H4 (cell line): ENCODE measurements around the gene BASP1. TPM values are rescaled to one million over a fixed set of nuclear protein-coding genes. Genes with fewer than 3 reads are reported as not detected.
A peak's percentile ranks its signal among the peaks of the same experiment; 100 is the strongest.
"Not testable (repeated sequence)": the region's sequence is repeated elsewhere in the genome, so short reads cannot be mapped to it uniquely, and the experiment has no call there.

ENCODE experiments used
- DNase-seq: peaks from one replicate; pipeline ENCODE4 v3.0.0-alpha.2; 2015; ENCODE audit warnings: low spot score
- total RNA-seq: library from RNA; depleted of rRNA; stranded (reverse); fragments of >200 nt; shearing (Covaris generic); gene quantifications from 2 replicates; pipeline ENCODE4 v1.2.3, GENCODE V29; 2014

Gene BASP1
- total RNA-seq, 1 experiment from 2014 or later, result 142 TPM

- no peak for DNase-seq
Measured at GRCh38 chr5:17190799-17191391, 26.5 kb upstream of the BASP1 start.

GRCh38 chr5:17191574-17191973 lies 25.9 kb upstream of the BASP1 start:
- DNase-seq, result not testable (repeated sequence)

- no peak for DNase-seq
Measured at GRCh38 chr5:17192191-17192590, 25.2 kb upstream of the BASP1 start.

- no peak for DNase-seq
Measured at GRCh38 chr5:17196024-17196423, 21.4 kb upstream of the BASP1 start.

GRCh38 chr5:17196697-17197096 lies 20.7 kb upstream of the BASP1 start:
- DNase-seq, result no peak

- peak; percentile 62 for DNase-seq
Measured at GRCh38 chr5:17203329-17204132, 13.9 kb upstream of the BASP1 start.

- DNase-seq, result no peak
Measured at GRCh38 chr5:17204133-17204489, 13.3 kb upstream of the BASP1 start.

GRCh38 chr5:17206021-17206420 lies 11.4 kb upstream of the BASP1 start:
- no peak for DNase-seq

- DNase-seq, result no peak
Measured at GRCh38 chr5:17212191-17212590, 5.2 kb upstream of the BASP1 start.

- no peak for DNase-seq
Measured at GRCh38 chr5:17212996-17213395, 4.4 kb upstream of the BASP1 start.

GRCh38 chr5:17213938-17214337 lies 3.5 kb upstream of the BASP1 start:
- no peak for DNase-seq

- DNase-seq, result no peak
Measured at GRCh38 chr5:17214893-17215292, 2.5 kb upstream of the BASP1 start.

- DNase-seq, result no peak
Measured at GRCh38 chr5:17215361-17215760, 2.1 kb upstream of the BASP1 start.

- DNase-seq, result peak; percentile 87
Measured at GRCh38 chr5:17216176-17216973, 1.1 kb upstream of the BASP1 start.

- peak; percentile 69 for DNase-seq
Measured at GRCh38 chr5:17216974-17217492, 398 bp upstream of the BASP1 start.

- DNase-seq, result peak; percentile 20
Measured at GRCh38 chr5:17218353-17219005, 1.0 kb downstream of the BASP1 start.

GRCh38 chr5:17219006-17219422 lies 1.6 kb downstream of the BASP1 start:
- no peak for DNase-seq

GRCh38 chr5:17219469-17219868 lies 2.0 kb downstream of the BASP1 start:
- no peak for DNase-seq

GRCh38 chr5:17219992-17220391 lies 2.6 kb downstream of the BASP1 start:
- no peak for DNase-seq

GRCh38 chr5:17220469-17220868 lies 3.0 kb downstream of the BASP1 start:
- DNase-seq, result no peak

GRCh38 chr5:17221843-17222636 lies 4.6 kb downstream of the BASP1 start:
- peak; percentile 75 for DNase-seq
